Activated naive CD4-positive, alpha-beta T cell treated with anti-CD3 and anti-CD28 coated beads, Interleukin-2, amount 10 ng/mL, durations not matched to agents 5 hours and 36 hours (primary cell): ENCODE results near the gene SRRM5. TPM values are rescaled to one million over a fixed set of nuclear protein-coding genes. Genes with fewer than 3 reads are reported as not detected.

Experiments
- total RNA-seq, 2 experiments: library from RNA; stranded (reverse); gene quantifications; one replicate each; pipeline ENCODE4 v1.2.3, GENCODE V29; 2021

Gene SRRM5, protein sequence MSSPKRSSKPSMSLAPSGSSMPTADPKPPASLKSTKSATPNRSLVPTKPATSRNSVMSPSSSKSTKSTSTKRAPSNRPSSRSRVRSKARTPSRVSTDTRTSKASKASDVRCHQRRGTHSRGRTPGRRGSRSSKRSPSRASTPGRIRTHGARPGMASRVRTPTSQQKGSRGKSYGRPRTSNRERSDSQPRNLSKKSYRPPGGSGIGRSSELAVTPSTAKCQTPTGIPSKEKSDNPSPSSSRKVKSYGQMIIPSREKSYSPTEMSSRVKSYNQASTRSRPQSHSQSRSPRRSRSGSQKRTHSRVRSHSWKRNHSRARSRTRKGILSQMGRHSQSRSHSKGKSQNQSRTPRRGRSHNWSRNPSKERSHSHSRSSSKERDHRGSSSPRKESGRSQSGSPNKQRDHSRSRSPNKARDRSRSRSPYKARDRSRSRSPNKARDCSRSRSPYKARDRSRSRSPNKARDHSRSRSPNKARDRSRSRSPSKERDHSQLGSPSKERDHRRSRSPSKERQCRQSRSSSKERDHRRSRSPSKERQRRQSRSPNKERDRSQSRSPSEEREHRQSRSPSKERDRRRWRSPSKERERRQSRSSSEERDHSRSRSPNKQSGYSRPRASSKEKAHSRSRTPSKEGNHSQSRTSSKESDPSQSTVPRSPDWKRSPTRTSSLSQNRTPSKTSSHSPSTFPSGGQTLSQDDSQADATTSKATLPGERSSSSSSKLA
- under 1 TPM; 0.39 to 0.40 TPM for total RNA-seq

GRCh38 chr19:43611788-43612187 is at the start of gene SRRM5:
TSS of gene SRRM5 (plus strand) at chr19:43612088. CDS start at chr19:43612122, 34 bp downstream.

DNA sequence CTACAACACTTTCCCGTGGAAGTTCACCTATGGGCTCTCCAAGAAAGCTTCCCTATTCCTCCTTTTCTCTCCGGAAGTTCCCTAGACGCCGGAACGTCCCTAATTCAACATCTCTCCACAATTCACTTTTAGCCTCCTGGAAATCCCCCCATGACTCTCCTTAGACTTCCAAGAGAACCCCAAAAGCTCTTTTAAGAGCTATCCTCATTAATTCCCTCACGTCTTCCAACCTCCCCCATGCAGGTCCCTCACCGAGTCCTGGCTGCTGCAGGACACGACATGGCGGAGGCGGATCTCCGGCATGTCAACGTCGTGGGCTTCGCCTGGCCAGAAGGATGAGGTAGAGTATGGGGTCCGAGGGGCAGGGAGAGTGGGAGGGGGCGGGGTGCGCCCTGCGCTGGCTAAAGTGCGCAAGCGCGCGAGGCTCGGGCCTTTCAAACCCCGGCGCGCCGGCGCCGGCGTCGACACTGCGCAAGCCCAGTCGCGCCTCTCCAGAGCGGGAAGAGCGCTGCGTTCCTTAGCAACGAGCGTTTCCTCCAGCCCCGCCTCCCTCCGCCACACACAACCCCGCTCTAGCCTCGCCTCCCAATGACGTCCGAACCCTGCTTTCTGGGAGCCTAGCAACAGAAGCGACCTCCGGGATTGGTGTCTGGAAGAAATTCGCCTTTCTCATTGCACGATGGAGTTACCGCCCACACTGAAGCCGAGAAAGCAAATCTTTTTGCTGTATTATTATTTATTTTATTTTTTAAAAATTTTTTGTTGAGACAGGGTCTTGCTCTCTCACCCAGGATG is 36.5 kb upstream of the SRRM5 start, which contains the start of the genes PINLYP and XRCC1:
Gene PINLYP, plus strand, starts transcription at position 646 of the 795 bp plus-strand sequence. CDS start 1,391 bp downstream, outside the sequence.
Gene XRCC1, minus strand, starts transcription at position 372 of the 795 bp plus-strand sequence. Its CDS starts 69 bp downstream, at position 303.

DNA sequence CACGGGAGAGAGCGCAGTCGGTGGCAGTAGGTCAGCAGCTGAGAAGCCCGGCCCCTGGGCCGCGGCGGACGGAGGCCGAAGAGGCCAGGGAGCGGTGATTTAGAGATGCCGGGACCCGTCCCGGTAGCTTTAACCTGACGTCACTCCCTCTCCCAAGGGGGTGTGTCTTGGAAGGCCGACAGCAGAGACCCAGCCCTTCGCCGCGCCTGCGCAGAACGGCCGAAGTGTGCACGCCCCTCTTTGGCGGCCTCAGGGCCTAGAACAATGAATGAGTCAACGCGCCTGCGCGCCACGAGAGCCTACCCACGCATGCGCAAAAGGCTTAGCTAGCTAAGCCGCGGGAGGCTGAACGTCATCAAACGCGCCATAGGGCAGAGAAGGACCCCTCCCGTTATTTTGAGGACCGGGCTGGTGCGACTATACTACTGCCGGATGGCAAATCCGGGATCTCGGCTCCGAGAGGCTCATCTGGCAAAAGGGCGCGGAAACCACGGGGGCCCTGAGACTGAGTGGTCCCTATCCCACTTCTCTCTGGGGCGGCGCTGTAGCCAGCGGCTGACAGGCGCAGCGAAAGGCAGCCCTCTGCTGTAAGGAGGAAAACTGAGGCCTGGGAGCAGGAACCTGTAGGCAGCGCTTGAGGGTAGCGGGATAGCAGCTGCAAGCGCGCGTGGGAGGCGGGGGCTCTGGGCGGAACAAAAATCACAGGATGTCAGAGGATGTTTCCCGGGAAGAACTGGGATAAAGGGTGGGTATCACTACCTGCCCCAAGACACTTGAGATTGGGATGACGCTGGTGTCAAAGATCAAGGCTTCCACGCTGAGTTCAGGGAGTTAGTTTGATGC is 15.7 kb upstream of the SRRM5 start, which contains the start of the genes IRGQ and ZNF576:
Gene IRGQ, minus strand, starts transcription at position 136 of the 843 bp plus-strand sequence. CDS start 796 bp downstream, outside the sequence.
Gene ZNF576, plus strand, starts transcription at position 597 of the 843 bp plus-strand sequence. CDS start 514 bp downstream, outside the sequence.

GRCh38 chr19:43619262-43620060 is 7.6 kb downstream of the SRRM5 start, which contains the start of gene ZNF428:
TSS of gene ZNF428 (minus strand) at chr19:43619629. CDS start at chr19:43614304, 5,325 bp downstream.

GRCh38 chr19:43639519-43640423 is 27.9 kb downstream of the SRRM5 start, which contains the start of gene CADM4:
TSS of gene CADM4 (minus strand) at chr19:43639850. CDS start at chr19:43639790, 60 bp downstream.

Other genes starting within 250 kb of the SRRM5 start
- gene TEX101, start 197.2 kb upstream of the SRRM5 start, total RNA-seq = not detected
- 1 to 10 TPM; 1.3 to 1.5 TPM for gene LYPD3, start 146.5 kb upstream of the SRRM5 start, total RNA-seq
- 10 to 100 TPM; 22.0 to 22.6 TPM for gene PHLDB3, start 107.3 kb upstream of the SRRM5 start, total RNA-seq
- 10 to 100 TPM; 79.6 to 87.3 TPM for gene ETHE1, start 84.9 kb upstream of the SRRM5 start, total RNA-seq
- 1 to 10 TPM; 6.6 to 6.9 TPM for gene ZNF575, start 78.9 kb upstream of the SRRM5 start, total RNA-seq
- 10 to 100 TPM; 36.2 to 36.4 TPM for gene XRCC1, start 36.6 kb upstream of the SRRM5 start, total RNA-seq
- gene PINLYP, start 36.3 kb upstream of the SRRM5 start, total RNA-seq = 1 to 10 TPM; 3.9 to 5.0 TPM
- gene IRGQ, start 16.0 kb upstream of the SRRM5 start, total RNA-seq = 10 to 100 TPM; 12.1 to 12.2 TPM
- gene ZNF576, start 15.5 kb upstream of the SRRM5 start, total RNA-seq = 10 to 100 TPM; 12.9 to 13.5 TPM
- 10 to 100 TPM; 24.5 to 29.5 TPM for gene ZNF428, start 7.5 kb downstream of the SRRM5 start, total RNA-seq
- gene CADM4, start 27.8 kb downstream of the SRRM5 start, total RNA-seq = under 1 TPM; 0.30 to 0.51 TPM
- 10 to 100 TPM; 11.1 to 11.8 TPM for gene PLAUR, start 58.1 kb downstream of the SRRM5 start, total RNA-seq
- not detected for gene IRGC, start 104.0 kb downstream of the SRRM5 start, total RNA-seq
- 10 to 100 TPM; 56.7 to 61.4 TPM for gene SMG9, start 142.9 kb downstream of the SRRM5 start, total RNA-seq
- 10 to 100 TPM; 28.8 to 30.4 TPM for gene KCNN4, start 168.9 kb downstream of the SRRM5 start, total RNA-seq
- 1 to 10 TPM; 1.2 to 1.6 TPM for gene LYPD5, start 190.4 kb downstream of the SRRM5 start, total RNA-seq
- 10 to 100 TPM in 1 of 2 experiments, 1 to 10 TPM in 1; 9.2 to 11.8 TPM for gene ZNF283, start 215.2 kb downstream of the SRRM5 start, total RNA-seq